ENCODE data around the gene MYH15. TPM values are rescaled to one million over a fixed set of nuclear protein-coding genes. Genes with fewer than 3 reads are reported as not detected.

MYH15 gene
- total and polyA plus RNA-seq, 2 of the 8 experiments (the other 6 are each of a cell fraction or from before 2014, with no cell fraction given): under 0.01 TPM; not detected in 1

- TF ChIP-seq POU5F1 (IDR thresholded peaks at IDR 0.05; ENCODE audit: low read depth, low read length): no peak
- no peak for TF ChIP-seq POLR2A (IDR thresholded peaks at IDR 0.05; ENCODE audit: control extremely low read depth in 1 of 2, low read depth in 2 of 2, low read length in 2 of 2)
- TF ChIP-seq BACH1 (IDR thresholded peaks at IDR 0.05; ENCODE audit: low read length): no peak
- no peak for TF ChIP-seq EP300 (IDR thresholded peaks at IDR 0.05; ENCODE audit: borderline replicate concordance in 1 of 2, low read depth in 2 of 2, low read length in 2 of 2)
- TF ChIP-seq HDAC2 (IDR thresholded peaks at IDR 0.05; ENCODE audit: borderline replicate concordance in 1 of 2, low read depth in 2 of 2, low read length in 2 of 2): no peak
- no peak for TF ChIP-seq SIN3A (conservative IDR thresholded peaks at IDR 0.05 in 1 of 2, IDR thresholded peaks at IDR 0.05 in 1 of 2; ENCODE audit: low read depth in 1 of 2, low read length in 2 of 2)
- TF ChIP-seq TAF7 (optimal IDR thresholded peaks at IDR 0.05; ENCODE audit: borderline replicate concordance, low read depth, low read length): no peak
- no peak overlapping the region for H4K8ac ChIP-seq (ENCODE audit: extremely low read depth, insufficient read depth, low read length)
Measured at GRCh38 chr3:108527109-108527508, 16.7 kb upstream of the MYH15 start.

More at GRCh38 chr3:108527109-108527508, 16.7 kb upstream of the MYH15 start:
- Histone ChIP-seq H4K20me1 (replicated peaks in 1 of 2; ENCODE audit: control insufficient read depth in 1 of 2, insufficient read depth in 2 of 2, low read length in 2 of 2) (no peaks in the 10 kb centered on the region), H4K91ac (replicated peaks; ENCODE audit: insufficient read length, low read length) (no peak overlapping the region), H3K56ac (replicated peaks; ENCODE audit: insufficient read length, low read depth, low read length) (no peak overlapping the region), H3K27me3 (replicated peaks in 1 of 4; ENCODE audit: control insufficient read depth in 3 of 4, extremely low read depth in 1 of 4, insufficient read depth in 3 of 4, low read length in 3 of 4) (no peaks in the 10 kb centered on the region), H3K4me3 (ENCODE audit: extremely low read depth in 1 of 4, insufficient read depth in 2 of 4, low read depth in 3 of 4, low read length in 4 of 4) (no peak overlapping the region), H3K4me1 (replicated peaks in 1 of 4; ENCODE audit: control insufficient read depth in 3 of 4, insufficient read depth in 4 of 4, low read length in 3 of 4) (no peaks in the 10 kb centered on the region), H3K23me2 (ENCODE audit: low read depth, low read length) (no peaks in the 10 kb centered on the region), H3K9ac (replicated peaks in 1 of 4; ENCODE audit: extremely low read depth in 1 of 4, low read depth in 3 of 4, low read length in 3 of 4) (no peak overlapping the region), H3K79me1 (ENCODE audit: low read depth, low read length) (no peaks in the 10 kb centered on the region), H2BK120ac (replicated peaks; ENCODE audit: low read depth, low read length) (no peak overlapping the region), H3K27ac (ENCODE audit: low read depth, low read length) (no peak overlapping the region), H3K23ac (ENCODE audit: insufficient read length) (no peak overlapping the region), H2BK15ac (ENCODE audit: low read length) (no peak overlapping the region), H2BK12ac (ENCODE audit: low read depth, low read length) (no peak overlapping the region), H4K5ac (ENCODE audit: insufficient read length, low read depth, low read length) (no peak overlapping the region), H3K14ac (ENCODE audit: insufficient read length) (no peak overlapping the region), H2AK5ac (ENCODE audit: low read depth, low read length) (no peak overlapping the region), H3K4me2 (ENCODE audit: insufficient read depth in 1 of 2, low read depth in 2 of 2, low read length in 2 of 2) (no peak overlapping the region), H2BK20ac (ENCODE audit: low read length) (no peak overlapping the region), H3K9me3 (ENCODE audit: insufficient read depth in 2 of 2, low read depth in 1 of 2, low read length in 1 of 2) (no peaks in the 10 kb centered on the region), H3K79me2 (ENCODE audit: control insufficient read depth in 1 of 2, insufficient read depth in 2 of 2, low read length in 2 of 2) (no peaks in the 10 kb centered on the region), H3K18ac (ENCODE audit: extremely low read depth, low read length) (no peak overlapping the region), H2BK5ac (ENCODE audit: low read depth, low read length) (no peak overlapping the region), H2AFZ (ENCODE audit: low read length) (no peak overlapping the region), H3K36me3 (ENCODE audit: control insufficient read depth in 2 of 4, insufficient read depth in 4 of 4, low read length in 3 of 4) (no peaks in the 10 kb centered on the region), H3K4ac (replicated peaks; ENCODE audit: insufficient read length, low read depth, low read length) (no peak overlapping the region)
- DNase-seq (ENCODE audit: low read depth in 1 of 2, low spot score in 2 of 2) (no peak), FAIRE-seq (no peak)
- POLR2A ChIA-PET (ENCODE audit: partially characterized antibody): interaction anchor here (1.5 kb wide), 1 partner anchor 9 kb away, joined by 3 read pairs; no protein-coding TSS in a partner anchor
- CTCF ChIA-PET (ENCODE audit: partially characterized antibody): interaction anchor here (0.7 to 2.8 kb wide), 6 partner anchors 12 to 353 kb away, joined by 3 to 15 read pairs (median 4); no protein-coding TSS in a partner anchor
